GM23248 (cell line): ENCODE results near the gene BIRC7.

ENCODE experiments used
- EZH2 ChIP-seq: fragments of 200-600 bp; sonication (generic); IDR thresholded peaks from 2 replicates; pipeline ENCODE4 v1.6.1; 2018; ENCODE audit warnings: antibody characterized with exemption, mild to moderate bottlenecking; ENCODE audit not compliant: insufficient read depth, poor library complexity, severe bottlenecking
- EZH2phosphoT487 ChIP-seq: fragments of 200-600 bp; sonication (generic); IDR thresholded peaks from 2 replicates; pipeline ENCODE4 v1.6.1; 2018; ENCODE audit warnings: antibody characterized with exemption, moderate library complexity, mild to moderate bottlenecking, low read depth; ENCODE audit not compliant: insufficient read depth

- TF ChIP-seq EZH2, result no peak
- TF ChIP-seq EZH2phosphoT487, result no peak
Observed at GRCh38 chr20:63196768-63197470, 38.8 kb upstream of the BIRC7 start.
